OCI-LY3 (cell line): ENCODE data around the gene PCDH15.

ENCODE experiments used
- EZH2phosphoT487 ChIP-seq: fragments of 200-600 bp; shearing (Covaris generic); IDR thresholded peaks from 2 replicates; pipeline ENCODE4 v1.6.1; 2018; ENCODE audit warnings: antibody characterized with exemption, mixed run types, low read depth
- TF ChIP-seq, protein P1 (sequence below): fragments of 200-600, 300-600 bp; sonication (generic); IDR thresholded peaks from 2 replicates; pipeline ENCODE4 v1.5.1; 2014; ENCODE audit warnings: antibody characterized with exemption, low read length, low read depth

- TF ChIP-seq, protein P1, sequence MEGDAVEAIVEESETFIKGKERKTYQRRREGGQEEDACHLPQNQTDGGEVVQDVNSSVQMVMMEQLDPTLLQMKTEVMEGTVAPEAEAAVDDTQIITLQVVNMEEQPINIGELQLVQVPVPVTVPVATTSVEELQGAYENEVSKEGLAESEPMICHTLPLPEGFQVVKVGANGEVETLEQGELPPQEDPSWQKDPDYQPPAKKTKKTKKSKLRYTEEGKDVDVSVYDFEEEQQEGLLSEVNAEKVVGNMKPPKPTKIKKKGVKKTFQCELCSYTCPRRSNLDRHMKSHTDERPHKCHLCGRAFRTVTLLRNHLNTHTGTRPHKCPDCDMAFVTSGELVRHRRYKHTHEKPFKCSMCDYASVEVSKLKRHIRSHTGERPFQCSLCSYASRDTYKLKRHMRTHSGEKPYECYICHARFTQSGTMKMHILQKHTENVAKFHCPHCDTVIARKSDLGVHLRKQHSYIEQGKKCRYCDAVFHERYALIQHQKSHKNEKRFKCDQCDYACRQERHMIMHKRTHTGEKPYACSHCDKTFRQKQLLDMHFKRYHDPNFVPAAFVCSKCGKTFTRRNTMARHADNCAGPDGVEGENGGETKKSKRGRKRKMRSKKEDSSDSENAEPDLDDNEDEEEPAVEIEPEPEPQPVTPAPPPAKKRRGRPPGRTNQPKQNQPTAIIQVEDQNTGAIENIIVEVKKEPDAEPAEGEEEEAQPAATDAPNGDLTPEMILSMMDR, result no peak
- TF ChIP-seq EZH2phosphoT487, result no peak
Observed at GRCh38 chr10:54607983-54608382, 193.0 kb downstream of the PCDH15 start.
